ENCODE measurements around the gene SYNPR.

GRCh38 chr3:63585927-63586326 lies 307.8 kb downstream of the SYNPR start:
- TF ChIP-seq, protein P1, sequence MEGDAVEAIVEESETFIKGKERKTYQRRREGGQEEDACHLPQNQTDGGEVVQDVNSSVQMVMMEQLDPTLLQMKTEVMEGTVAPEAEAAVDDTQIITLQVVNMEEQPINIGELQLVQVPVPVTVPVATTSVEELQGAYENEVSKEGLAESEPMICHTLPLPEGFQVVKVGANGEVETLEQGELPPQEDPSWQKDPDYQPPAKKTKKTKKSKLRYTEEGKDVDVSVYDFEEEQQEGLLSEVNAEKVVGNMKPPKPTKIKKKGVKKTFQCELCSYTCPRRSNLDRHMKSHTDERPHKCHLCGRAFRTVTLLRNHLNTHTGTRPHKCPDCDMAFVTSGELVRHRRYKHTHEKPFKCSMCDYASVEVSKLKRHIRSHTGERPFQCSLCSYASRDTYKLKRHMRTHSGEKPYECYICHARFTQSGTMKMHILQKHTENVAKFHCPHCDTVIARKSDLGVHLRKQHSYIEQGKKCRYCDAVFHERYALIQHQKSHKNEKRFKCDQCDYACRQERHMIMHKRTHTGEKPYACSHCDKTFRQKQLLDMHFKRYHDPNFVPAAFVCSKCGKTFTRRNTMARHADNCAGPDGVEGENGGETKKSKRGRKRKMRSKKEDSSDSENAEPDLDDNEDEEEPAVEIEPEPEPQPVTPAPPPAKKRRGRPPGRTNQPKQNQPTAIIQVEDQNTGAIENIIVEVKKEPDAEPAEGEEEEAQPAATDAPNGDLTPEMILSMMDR (conservative IDR thresholded peaks at IDR 0.05; ENCODE audit: low read depth, low read length): no peak
- TF ChIP-seq EZH2 (IDR thresholded peaks at IDR 0.05; ENCODE audit: borderline replicate concordance, low read depth, low read length, poor library complexity, severe bottlenecking): no peak

Measured in A673 (cell line).